Adrenal gland (tissue), 12 donors: ENCODE data around the gene GALK2. TPM values are rescaled to one million over a fixed set of nuclear protein-coding genes. Genes with fewer than 3 reads are reported as not detected.

Source experiments
- DNase-seq, 7 donors: peaks; one replicate each; pipeline ENCODE4 v3.0.0-alpha.2; 2019 to 2020
- H3K27ac ChIP-seq, 5 donors: fragments of 200-600 bp; sonication (generic) in 4 of 5; 1 replicate in 3 of 5; 2 replicates in 2 of 5; pipeline versions ENCODE4 v1.5.1 to v1.8.0; 2016 to 2020; ENCODE audit warnings: mild to moderate bottlenecking in 1 of 5
- H3K27me3 ChIP-seq: fragments of 200-600 bp; 2 replicates; pipeline ENCODE4 v1.8.0; 2021
- H3K36me3 ChIP-seq, 2 donors: fragments of 200-600 bp; replicated peaks in 1 of 2; 1 replicate in 1 of 2; 2 replicates in 1 of 2; pipeline versions ENCODE4 v1.5.1 to v1.8.0; 2018 to 2022
- H3K4me1 ChIP-seq, 2 donors: fragments of 200-600 bp; replicated peaks in 1 of 2; 1 replicate in 1 of 2; 2 replicates in 1 of 2; pipeline versions ENCODE4 v1.5.1 to v1.8.0; 2018 to 2021
- H3K4me3 ChIP-seq, 4 donors: fragments of 200-600 bp; sonication (generic) in 3 of 4; one replicate each; pipeline ENCODE4 v1.5.1; 2016 to 2018
- H3K9me3 ChIP-seq, 3 donors: fragments of 200-600 bp; sonication (generic) in 1 of 3; replicated peaks in 1 of 3; 1 replicate in 2 of 3; 2 replicates in 1 of 3; pipeline versions ENCODE4 v1.5.1 to v1.8.0; 2016 to 2021
- CTCF ChIP-seq, 6 experiments: fragments of 450-650 bp in 4 of 6; fragments of 200-600 bp in 2 of 6; sonication (generic) in 1 of 6; IDR thresholded peaks; 1 replicate in 5 of 6; 2 replicates in 1 of 6; pipeline versions ENCODE4 v1.5.1 to v1.8.0; 2016 to 2021; ENCODE audit warnings: antibody characterized with exemption in 6 of 6, mild to moderate bottlenecking in 2 of 6, moderate library complexity in 1 of 6
- POLR2A ChIP-seq, 2 donors: fragments of 450-650 bp; IDR thresholded peaks; one replicate each; pipeline ENCODE4 v1.6.1; 2017; ENCODE audit warnings: antibody characterized with exemption in 2 of 2, mild to moderate bottlenecking in 2 of 2, moderate library complexity in 1 of 2
- WGBS, 4 donors: extraction: QIAGEN DNeasy Blood & Tissue Kit in 2 of 4; methylation state at CpG; one replicate each; pipeline versions ENCODE4 v1.1.5 to v1.1.7; 2013 to 2017; 5-methylcytosine and 5-hydroxymethylcytosine counted together
- intact Hi-C, 2 donors: fragments of 100-400 bp; cut with DNase I; formaldehyde crosslinking; loops; one replicate each; pipeline versions ENCODE4 v1.14.1 to v1.15.0; 2022 to 2023
- polyA plus RNA-seq, 3 donors: library from polyadenylated mRNA; stranded (reverse); fragments of 200-250 nt in 2 of 3; fragments of 350-450 nt in 1 of 3; fragmentation: Illumina TruSeq in 1 of 3; extraction: RNeasy Lipid Tissue Mini Kit (QIAGEN cat#74804) in 1 of 3; gene quantifications; one replicate each; pipeline ENCODE4 v1.2.3, GENCODE V29; 2013 to 2014
- total RNA-seq, 9 donors: library from RNA; depleted of rRNA in 4 of 9; stranded (reverse); fragments of >200 nt in 4 of 9; fragments of 120-200 nt in 1 of 9; fragmentation: NEBNext Ultra II Directional in 1 of 9; extraction: Animal tissue kit (Norgen Biotek cat#: 25700) in 1 of 9; gene quantifications; one replicate each; pipeline versions ENCODE4 v1.1.0 to v1.2.4, GENCODE V29; 2013 to 2023
- donor health status: healthy with polysubstance abuse.
- donor health status: Bipolar disorder and iron deficiency.
- donor health status: DM: yes; HTN: yes; CAD: no.
- donor health status: DM: no; HTN: no; CAD: no.
- donor health status: DM: no; HTN: no; CAD: no.
- donor health status: DM: yes; HTN: yes; CAD: no.

Gene GALK2
- total and polyA plus RNA-seq, 12 donors = 11.0 to 64.2 (median 49.1) TPM

GRCh38 chr15:49290191-49290590 is 120.1 kb downstream of the GALK2 start:
- intact Hi-C loops = no loop called here

DNA sequence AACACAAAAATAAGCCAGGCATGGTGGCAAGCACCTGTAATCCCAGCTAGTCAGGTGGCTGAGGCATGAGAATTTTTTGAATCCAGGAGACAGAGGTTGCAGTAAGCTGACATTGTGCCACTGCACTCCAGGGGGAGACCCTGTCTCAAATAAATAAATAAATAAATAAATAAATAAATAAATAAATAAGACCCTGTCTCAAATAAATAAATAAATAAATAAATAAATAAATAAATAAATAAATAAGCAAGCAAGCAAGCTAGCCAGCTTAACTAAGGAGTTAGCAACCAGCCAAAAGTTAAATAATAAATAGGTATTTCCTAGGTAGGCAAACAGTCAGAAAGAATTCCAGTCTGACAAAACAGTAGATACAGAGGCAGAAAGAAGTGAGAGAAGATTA is 123.9 kb downstream of the GALK2 start:
- TF ChIP-seq CTCF (IDR thresholded peaks at IDR 0.05) (no peak), POLR2A (IDR thresholded peaks at IDR 0.05) (no peak)
- H3K27me3 ChIP-seq = no peaks in the 10 kb centered on the region
- intact Hi-C loops = no loop called here
- DNase-seq = no peak
- no peaks in the 10 kb centered on the region for H3K9me3 ChIP-seq
- no peaks in the 10 kb centered on the region for H3K36me3 ChIP-seq
- H3K4me3 ChIP-seq = no peak overlapping the region
- no peaks in the 10 kb centered on the region for H3K4me1 ChIP-seq
- no peak overlapping the region for H3K27ac ChIP-seq

More at GRCh38 chr15:49290191-49290590, 120.1 kb downstream of the GALK2 start:
- Histone ChIP-seq H3K36me3 (no peaks in the 10 kb centered on the region), H3K4me3 (no peak overlapping the region), H3K9me3 (no peaks in the 10 kb centered on the region), H3K4me1 (no peaks in the 10 kb centered on the region), H3K27me3 (no peaks in the 10 kb centered on the region), H3K27ac (no peak overlapping the region)
- TF ChIP-seq CTCF (IDR thresholded peaks at IDR 0.05) = no peak
- no peak for TF ChIP-seq POLR2A (IDR thresholded peaks at IDR 0.05)
- DNase-seq = no peak
- WGBS, 4 donors = 0 to 97% (median 51%) methylated on average over 1 of the region's 1 CpG

- WGBS, 4 donors = 96 to 100% (median 97%) methylated on average over 1 of the region's 1 CpG
- Histone ChIP-seq H3K9me3 (no peaks in the 10 kb centered on the region), H3K36me3 (no peaks in the 10 kb centered on the region), H3K27ac (no peak overlapping the region), H3K27me3 (no peaks in the 10 kb centered on the region), H3K4me3 (no peak overlapping the region), H3K4me1 (no peaks in the 10 kb centered on the region)
- no peak for DNase-seq
- TF ChIP-seq CTCF (IDR thresholded peaks at IDR 0.05) (no peak), POLR2A (IDR thresholded peaks at IDR 0.05) (no peak)
- intact Hi-C loops = no loop called here
These were observed 126.2 kb downstream of the GALK2 start for GRCh38 chr15:49296258-49296657.

DNA sequence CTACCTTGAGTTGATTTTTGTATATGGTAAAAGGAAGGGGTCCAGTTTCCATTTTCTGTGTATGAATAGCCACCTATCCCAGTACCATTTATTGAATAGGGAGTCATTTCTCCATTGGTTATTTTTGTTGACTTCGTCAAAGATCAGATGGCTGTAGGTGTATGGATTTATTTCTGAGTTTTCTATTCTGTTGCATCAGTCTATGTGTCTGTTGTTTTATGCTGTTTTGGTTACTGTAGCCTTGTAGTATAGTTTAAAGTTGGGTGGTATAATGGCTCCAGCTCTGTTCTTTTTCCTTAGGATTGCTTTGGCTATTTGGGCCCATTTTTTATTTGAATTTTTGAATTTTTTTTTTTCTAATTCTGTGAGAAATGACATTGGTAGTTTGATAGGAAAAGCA is 127.5 kb downstream of the GALK2 start:
- DNase-seq = no peak
- WGBS, 4 donors = 93 to 100% (median 98%) methylated on average over 1 of the region's 1 CpG
- TF ChIP-seq POLR2A (IDR thresholded peaks at IDR 0.05) (no peak), CTCF (IDR thresholded peaks at IDR 0.05) (no peak)
- Histone ChIP-seq H3K4me1 (no peaks in the 10 kb centered on the region), H3K9me3 (no peaks in the 10 kb centered on the region), H3K36me3 (no peaks in the 10 kb centered on the region), H3K4me3 (no peak overlapping the region), H3K27ac (no peak overlapping the region), H3K27me3 (no peaks in the 10 kb centered on the region)
- intact Hi-C loops = no loop called here
